HepG2 (cell line): ENCODE data around the gene EEF1E1. TPM values are rescaled to one million over a fixed set of nuclear protein-coding genes. Genes with fewer than 3 reads are reported as not detected.

Experiments used
- AKAP8 ChIP-seq: sonication (generic); formaldehyde crosslinking; IDR thresholded peaks from 2 replicates; pipeline ENCODE4 v1.5.1; 2020; ENCODE audit warnings: mild to moderate bottlenecking, missing genetic modification reagents
- CHD2 ChIP-seq: IDR thresholded peaks from 2 replicates; pipeline ENCODE4 v1.6.1; 2011; ENCODE audit warnings: low read depth, low read length, improper control_type of control experiment
- CREB3 ChIP-seq: sonication (generic); formaldehyde crosslinking; IDR thresholded peaks from 2 replicates; pipeline ENCODE4 v1.5.0; 2020; ENCODE audit warnings: missing genetic modification reagents
- CSRNP1 ChIP-seq: sonication (generic); formaldehyde crosslinking; IDR thresholded peaks from 2 replicates; pipeline ENCODE4 v1.8.1; 2023; ENCODE audit warnings: mild to moderate bottlenecking, missing genetic modification reagents
- GZF1 ChIP-seq: sonication (generic); formaldehyde crosslinking; IDR thresholded peaks from 2 replicates; pipeline ENCODE4 v1.5.1; 2020; ENCODE audit warnings: mild to moderate bottlenecking, missing genetic modification reagents
- PBX2 ChIP-seq: IDR thresholded peaks from 2 replicates; pipeline ENCODE4 v1.6.1; 2016; ENCODE audit warnings: control low read depth
- RFX5 ChIP-seq: IDR thresholded peaks from 2 replicates; pipeline ENCODE4 v1.6.1; 2011; ENCODE audit warnings: low read depth, low read length, improper control_type of control experiment
- RXRB ChIP-seq: IDR thresholded peaks from 2 replicates; pipeline ENCODE4 v1.6.1; 2016; ENCODE audit warnings: borderline replicate concordance, missing genetic modification reagents, missing compliant biosample characterization
- TFDP1 ChIP-seq: IDR thresholded peaks from 2 replicates; pipeline ENCODE4 v1.6.1; 2016; ENCODE audit warnings: missing compliant biosample characterization, missing genetic modification reagents, borderline replicate concordance
- ZHX2 ChIP-seq, 2 experiments: sonication (generic) in 1 of 2; formaldehyde crosslinking in 1 of 2; IDR thresholded peaks; 2 replicates each; pipeline versions ENCODE4 v1.6.1 to v1.9.0; 2014 to 2022; ENCODE audit warnings: antibody characterized with exemption in 1 of 2, borderline replicate concordance in 1 of 2, inconsistent platforms in 1 of 2, low read depth in 1 of 2, missing genetic modification reagents in 1 of 2
- ZNF225 ChIP-seq: sonication (generic); formaldehyde crosslinking; IDR thresholded peaks from 2 replicates; pipeline ENCODE4 v1.4.0; 2020; ENCODE audit warnings: mild to moderate bottlenecking, missing genetic modification reagents
- ZNF251 ChIP-seq: sonication (generic); formaldehyde crosslinking; IDR thresholded peaks from 2 replicates; pipeline ENCODE4 v1.9.0; 2021; ENCODE audit warnings: mild to moderate bottlenecking, missing genetic modification reagents
- ZNF317 ChIP-seq: sonication (generic); formaldehyde crosslinking; IDR thresholded peaks from 2 replicates; pipeline ENCODE4 v1.5.0; 2020; ENCODE audit warnings: mild to moderate bottlenecking, missing genetic modification reagents
- ZNF414 ChIP-seq: sonication (generic); formaldehyde crosslinking; IDR thresholded peaks from 2 replicates; pipeline ENCODE4 v1.5.0; 2020; ENCODE audit warnings: missing genetic modification reagents
- ZNF580 ChIP-seq: IDR thresholded peaks from 2 replicates; pipeline ENCODE4 v1.6.1; 2016; ENCODE audit warnings: low read depth, borderline replicate concordance
- polyA plus RNA-seq, 8 experiments: library from polyadenylated mRNA; depleted of rRNA in 3 of 8; stranded (reverse) in 7 of 8; unstranded in 1 of 8; fragments of >200 nt; fragmentation: Illumina TruSeq in 4 of 8; extraction: Trizol in 4 of 8; gene quantifications; 2 replicates each; pipeline versions ENCODE4 v1.2.1 to v1.2.3, GENCODE V29; 2011 to 2016; ENCODE audit warnings: low read depth in 4 of 8, missing spikeins in 1 of 8, mixed read lengths in 1 of 8; ENCODE audit not compliant: insufficient read depth in 1 of 8
- total RNA-seq, 5 experiments: library from RNA; depleted of rRNA; stranded (reverse); fragments of >200 nt; fragmentation: Illumina TruSeq; extraction: Trizol; gene quantifications; 2 replicates each; pipeline ENCODE4 v1.2.3, GENCODE V29; 2016; ENCODE audit warnings: low read depth in 1 of 5

The EEF1E1 gene
- total and polyA plus RNA-seq, 2 of the 13 experiments (the other 11 are each of a cell fraction or from before 2014, with no cell fraction given) = 128 to 188 TPM

GRCh38 chr6:8063761-8064637, 38.3 kb downstream of the EEF1E1 start, which contains the start of gene BLOC1S5 (continued):
- TF ChIP-seq CSRNP1 (CRISPR knock-in tag) (peak; percentile 93), CREB3 (CRISPR knock-in tag) (no peak; the same call in 1 of the 2 replicates), RFX5 (peak; percentile 44; the same call in 1 of the 2 replicates), GZF1 (CRISPR knock-in tag) (no peak), ZHX2 (IDR thresholded peaks at IDR 0.05; ENCODE audit: low read depth) (peak; percentile 99), ZHX2 (CRISPR knock-in tag; IDR thresholded peaks at IDR 0.05; ENCODE audit: borderline replicate concordance) (no peak), ZNF225 (CRISPR knock-in tag) (peak; percentile 38; the same call in 1 of the 2 replicates), CHD2 (no peak), PBX2 (CRISPR knock-in tag) (no peak), ZNF580 (CRISPR knock-in tag) (peak; percentile 78; the same call in 1 of the 2 replicates), ZNF251 (CRISPR knock-in tag) (no peak), RXRB (CRISPR knock-in tag) (0 out of 2 replicates have a peak, but pooled peaks have one; percentile 80), ZNF414 (CRISPR knock-in tag) (peak; percentile 51; the same call in 1 of the 2 replicates), AKAP8 (CRISPR knock-in tag) (peak; percentile 84; the same call in 1 of the 2 replicates), TFDP1 (CRISPR knock-in tag) (peak; percentile 53; the same call in 1 of the 2 replicates), ZNF317 (CRISPR knock-in tag) (peak; percentile 92)
